H1 (cell line): ENCODE measurements around the gene CLRN1. TPM values are rescaled to one million over a fixed set of nuclear protein-coding genes. Genes with fewer than 3 reads are reported as not detected.

Experiments used
- CTCF ChIA-PET: fragments of 300-600 bp; sonication (Branson Sonifier 250); formaldehyde crosslinking; loops from one replicate; lab custom pipeline; 2021; ENCODE audit not compliant: partially characterized antibody; lab: Charles Lee
- POLR2A ChIA-PET: fragments of 300-600 bp; sonication (Branson Sonifier 250); formaldehyde crosslinking; loops from one replicate; lab custom pipeline; 2021; ENCODE audit warnings: inconsistent platforms; ENCODE audit not compliant: partially characterized antibody; lab: Charles Lee
- DNase-seq, 2 experiments: peaks; one replicate each; pipeline versions ENCODE4 v3.0.0 to v3.0.0-alpha.2; 2010 to 2022; ENCODE audit warnings: low spot score in 2 of 2, low read depth in 1 of 2, mixed read lengths in 1 of 2
- FAIRE-seq: peaks from 2 replicates; lab custom pipeline; 2011; peaks lifted over from hg19 to GRCh38; lab: Jason Lieb, UNC
- H2AFZ ChIP-seq: 2 replicates; pipeline ENCODE4 v1.8.1; 2012; ENCODE audit warnings: low read length, inconsistent platforms
- H2AK5ac ChIP-seq: 2 replicates; pipeline ENCODE4 v1.6.1; 2013; ENCODE audit warnings: low read depth, low read length
- H2BK120ac ChIP-seq: replicated peaks from 2 replicates; pipeline ENCODE3; 2013; ENCODE audit warnings: low read depth, low read length, inconsistent platforms
- H2BK12ac ChIP-seq: 2 replicates; pipeline ENCODE4 v1.6.1; 2013; ENCODE audit warnings: low read depth, low read length
- H2BK15ac ChIP-seq: 2 replicates; pipeline ENCODE4 v1.6.1; 2013; ENCODE audit warnings: low read length
- H2BK20ac ChIP-seq: 2 replicates; pipeline ENCODE4 v1.6.1; 2013; ENCODE audit warnings: low read length
- H2BK5ac ChIP-seq: 2 replicates; pipeline ENCODE4 v1.6.1; 2013; ENCODE audit warnings: low read depth, low read length
- H3K14ac ChIP-seq: 2 replicates; pipeline ENCODE4 v1.6.1; 2013; ENCODE audit warnings: inconsistent platforms; ENCODE audit not compliant: insufficient read length
- H3K18ac ChIP-seq: 2 replicates; pipeline ENCODE4 v1.6.1; 2013; ENCODE audit warnings: low read length; ENCODE audit errors: extremely low read depth
- H3K23ac ChIP-seq: 2 replicates; pipeline ENCODE4 v1.6.1; 2013; ENCODE audit warnings: inconsistent platforms; ENCODE audit not compliant: insufficient read length
- H3K23me2 ChIP-seq: 2 replicates; pipeline ENCODE4 v1.6.1; 2013; ENCODE audit warnings: low read depth, low read length
- H3K27ac ChIP-seq: 2 replicates; pipeline ENCODE4 v1.6.1; 2011; ENCODE audit warnings: low read depth, low read length, inconsistent platforms
- H3K27me3 ChIP-seq, 4 experiments: replicated peaks in 1 of 4; 1 replicate in 1 of 4; 2 replicates in 3 of 4; pipeline versions ENCODE4 v1.6.1 to v1.8.1; 2011 to 2013; ENCODE audit warnings: low read length in 3 of 4, mild to moderate bottlenecking in 3 of 4, inconsistent platforms in 2 of 4, mixed read lengths in 2 of 4, moderate library complexity in 1 of 4; ENCODE audit not compliant: control insufficient read depth in 3 of 4, insufficient read depth in 3 of 4; ENCODE audit errors: extremely low read depth in 1 of 4
- H3K36me3 ChIP-seq, 4 experiments: 2 replicates each; pipeline versions ENCODE4 v1.6.1 to v1.8.1; 2011 to 2013; ENCODE audit warnings: mild to moderate bottlenecking in 4 of 4, low read length in 3 of 4, moderate library complexity in 2 of 4, control low read depth in 1 of 4, inconsistent platforms in 1 of 4; ENCODE audit not compliant: insufficient read depth in 4 of 4, control insufficient read depth in 2 of 4
- H3K4ac ChIP-seq: replicated peaks from 2 replicates; pipeline ENCODE3; 2013; ENCODE audit warnings: low read length, low read depth, mixed read lengths, inconsistent platforms; ENCODE audit not compliant: insufficient read length
- H3K4me1 ChIP-seq, 4 experiments: replicated peaks in 1 of 4; 1 replicate in 1 of 4; 2 replicates in 3 of 4; pipeline versions ENCODE4 v1.6.1 to v1.8.1; 2011 to 2013; ENCODE audit warnings: low read length in 3 of 4, inconsistent platforms in 2 of 4, mixed read lengths in 1 of 4; ENCODE audit not compliant: insufficient read depth in 4 of 4, control insufficient read depth in 3 of 4
- H3K4me2 ChIP-seq, 2 experiments: 2 replicates each; pipeline versions ENCODE4 v1.6.1 to v1.8.1; 2011 to 2013; ENCODE audit warnings: low read depth in 2 of 2, low read length in 2 of 2, control low read depth in 1 of 2, inconsistent platforms in 1 of 2, mild to moderate bottlenecking in 1 of 2; ENCODE audit not compliant: insufficient read depth in 1 of 2
- H3K4me3 ChIP-seq, 4 experiments: fragments of 200-600, 300-600 bp in 1 of 4; sonication (generic), shearing (Covaris generic), sonication (Bioruptor Twin) in 1 of 4; 2 replicates each; pipeline versions ENCODE4 v1.5.1 to v1.8.1; 2011 to 2016; ENCODE audit warnings: low read length in 4 of 4, low read depth in 3 of 4, control low read depth in 2 of 4, inconsistent platforms in 2 of 4, mild to moderate bottlenecking in 2 of 4, mixed read lengths in 1 of 4, moderate library complexity in 1 of 4; ENCODE audit not compliant: insufficient read depth in 2 of 4; ENCODE audit errors: extremely low read depth in 1 of 4
- H3K56ac ChIP-seq: replicated peaks from 2 replicates; pipeline ENCODE3; 2013; ENCODE audit warnings: low read depth, mild to moderate bottlenecking, mixed read lengths, low read length, inconsistent platforms; ENCODE audit not compliant: insufficient read length
- H3K79me1 ChIP-seq: 2 replicates; pipeline ENCODE4 v1.6.1; 2013; ENCODE audit warnings: low read depth, low read length, control low read depth
- H3K79me2 ChIP-seq, 2 experiments: 2 replicates each; pipeline versions ENCODE4 v1.6.1 to v1.8.1; 2012 to 2013; ENCODE audit warnings: low read length in 2 of 2, mild to moderate bottlenecking in 2 of 2, inconsistent platforms in 1 of 2; ENCODE audit not compliant: insufficient read depth in 2 of 2, control insufficient read depth in 1 of 2
- H3K9ac ChIP-seq, 4 experiments: replicated peaks in 1 of 4; 1 replicate in 1 of 4; 2 replicates in 3 of 4; pipeline versions ENCODE4 v1.6.1 to v1.8.1; 2011 to 2013; ENCODE audit warnings: low read depth in 3 of 4, low read length in 3 of 4, control low read depth in 2 of 4, mild to moderate bottlenecking in 2 of 4, moderate library complexity in 2 of 4, inconsistent platforms in 1 of 4; ENCODE audit errors: extremely low read depth in 1 of 4
- H3K9me3 ChIP-seq, 2 experiments: 2 replicates each; pipeline versions ENCODE4 v1.6.1 to v1.8.1; 2012 to 2013; ENCODE audit warnings: mild to moderate bottlenecking in 2 of 2, moderate library complexity in 2 of 2, control low read depth in 1 of 2, inconsistent platforms in 1 of 2, low read depth in 1 of 2, low read length in 1 of 2, mixed read lengths in 1 of 2; ENCODE audit not compliant: insufficient read depth in 2 of 2
- H4K20me1 ChIP-seq, 2 experiments: replicated peaks in 1 of 2; 2 replicates each; pipeline versions ENCODE3 to v1.8.1; 2011 to 2013; ENCODE audit warnings: inconsistent platforms in 2 of 2, low read length in 2 of 2, mild to moderate bottlenecking in 1 of 2; ENCODE audit not compliant: insufficient read depth in 2 of 2, control insufficient read depth in 1 of 2
- H4K5ac ChIP-seq: 2 replicates; pipeline ENCODE4 v1.6.1; 2013; ENCODE audit warnings: low read length, low read depth, mixed read lengths, inconsistent platforms; ENCODE audit not compliant: insufficient read length
- H4K8ac ChIP-seq: 2 replicates; pipeline ENCODE4 v1.8.0; 2013; ENCODE audit warnings: mild to moderate bottlenecking, moderate library complexity, low read length, inconsistent platforms; ENCODE audit not compliant: insufficient read depth; ENCODE audit errors: extremely low read depth
- H4K91ac ChIP-seq: replicated peaks from 2 replicates; pipeline ENCODE3; 2013; ENCODE audit warnings: low read length, mixed read lengths, inconsistent platforms; ENCODE audit not compliant: insufficient read length
- GTF2F1 ChIP-seq: IDR thresholded peaks from 2 replicates; pipeline ENCODE4 v1.6.1; 2012; ENCODE audit warnings: low read depth, low read length, improper control_type of control experiment, borderline replicate concordance
- KDM4A ChIP-seq: IDR thresholded peaks from one replicate; pipeline ENCODE4 v1.7.1; 2012; ENCODE audit warnings: low read depth, mild to moderate bottlenecking, moderate library complexity, low read length, inconsistent platforms; ENCODE audit not compliant: severe bottlenecking
- MAFK ChIP-seq: IDR thresholded peaks from 2 replicates; pipeline ENCODE4 v1.6.1; 2012; ENCODE audit warnings: low read depth, mild to moderate bottlenecking, improper control_type of control experiment, low read length
- NRF1 ChIP-seq: IDR thresholded peaks from 2 replicates; pipeline ENCODE4 v1.6.1; 2011; ENCODE audit warnings: mild to moderate bottlenecking, low read depth, low read length, improper control_type of control experiment
- POLR2A ChIP-seq, 2 experiments: IDR thresholded peaks; 1 replicate in 1 of 2; 2 replicates in 1 of 2; pipeline ENCODE4 v1.6.1; 2011; ENCODE audit warnings: low read depth in 2 of 2, low read length in 2 of 2, mild to moderate bottlenecking in 2 of 2; ENCODE audit errors: control extremely low read depth in 1 of 2
- RNF2 ChIP-seq: fragments of 200-900, 300-1000 bp; sonication (generic); IDR thresholded peaks from 2 replicates; pipeline ENCODE4 v1.7.1; 2016; ENCODE audit warnings: borderline replicate concordance, low read depth, mild to moderate bottlenecking, antibody characterized with exemption, low read length; ENCODE audit not compliant: poor library complexity, severe bottlenecking; ENCODE audit errors: missing control alignments
- TBP ChIP-seq: IDR thresholded peaks from 2 replicates; pipeline ENCODE4 v1.6.1; 2011; ENCODE audit warnings: low read depth, low read length, improper control_type of control experiment
- WGBS, 2 experiments: shearing (Covaris generic) in 1 of 2; methylation state at CpG; one replicate each; pipeline versions ENCODE4 v1.1.6 to v1.1.7; 2013 to 2015; ENCODE audit warnings: low lambda C conversion rate in 2 of 2, mixed read lengths in 2 of 2, inconsistent platforms in 1 of 2, low coverage in 1 of 2, missing lambda C conversion rate in 1 of 2; ENCODE audit not compliant: insufficient replicate concordance in 2 of 2, insufficient coverage in 1 of 2, insufficient read length in 1 of 2; ENCODE audit errors: extremely low coverage in 1 of 2, missing lambda C conversion rate in 1 of 2; 5-methylcytosine and 5-hydroxymethylcytosine counted together
- polyA plus RNA-seq, 7 experiments: library from polyadenylated mRNA; depleted of rRNA in 3 of 7; stranded (reverse) in 5 of 7; unstranded in 2 of 7; fragments of >200 nt in 5 of 7; fragments of 200-250 nt in 2 of 7; gene quantifications; 1 replicate in 5 of 7; 2 replicates in 1 of 7; 4 replicates in 1 of 7; pipeline versions ENCODE4 v1.2.1 to v1.2.3, GENCODE V29; 2011 to 2013; ENCODE audit warnings: missing spikeins in 2 of 7, mixed read lengths in 2 of 7
- total RNA-seq: library from RNA; stranded (reverse); fragmentation: NEBNext Ultra II Directional; extraction: Animal tissue kit (Norgen Biotek cat#: 25700); gene quantifications from 2 replicates; pipeline ENCODE4 v1.2.1, GENCODE V29; 2021

The CLRN1 gene
- total and polyA plus RNA-seq, 2 of the 8 experiments (the other 6 are each of a cell fraction or from before 2014, with no cell fraction given) = 0.20 to 0.35 TPM

GRCh38 chr3:150930839-150931238 is 41.7 kb downstream of the CLRN1 start:
- Histone ChIP-seq H2BK12ac (no peak overlapping the region), H3K9ac (no peak overlapping the region), H3K79me1 (no peaks in the 10 kb centered on the region), H3K23me2 (no peaks in the 10 kb centered on the region; the same call in 1 of the 2 replicates), H4K5ac (no peak overlapping the region), H2AK5ac (no peak overlapping the region), H3K4ac (no peak overlapping the region), H4K8ac (no peak overlapping the region), H3K27ac (no peak overlapping the region), H4K91ac (no peak overlapping the region), H3K14ac (no peak overlapping the region), H3K27me3 (no peaks in the 10 kb centered on the region), H3K56ac (no peak overlapping the region), H4K20me1 (no peaks in the 10 kb centered on the region), H2BK15ac (no peak overlapping the region), H3K18ac (no peak overlapping the region), H3K4me2 (no peak overlapping the region), H2BK5ac (no peak overlapping the region), H2AFZ (no peak overlapping the region), H2BK20ac (no peak overlapping the region), H2BK120ac (no peak overlapping the region), H3K9me3 (no peaks in the 10 kb centered on the region), H3K4me1 (peaks cover 0 to 2% (median 0%) of the 10 kb centered on the region in 4 experiments; a peak in 1 of 7 replicates), H3K4me3 (no peak overlapping the region), H3K36me3 (no peaks in the 10 kb centered on the region), H3K23ac (no peak overlapping the region), H3K79me2 (no peaks in the 10 kb centered on the region)
- CTCF ChIA-PET = interaction anchor here (0.5 to 2.5 kb wide), 7 partner anchors 11 to 260 kb away, joined by 3 to 11 read pairs (median 3); partner anchors contain the start of gene MED12L
- POLR2A ChIA-PET = no interaction called here
- no peak for FAIRE-seq
- no peak for TF ChIP-seq MAFK
- no peak for TF ChIP-seq GTF2F1
- no peak for TF ChIP-seq NRF1
- no peak for TF ChIP-seq POLR2A (IDR thresholded peaks at IDR 0.05; ENCODE audit: control extremely low read depth in 1 of 2, low read depth in 2 of 2, low read length in 2 of 2)
- TF ChIP-seq KDM4A = no peak
- TF ChIP-seq RNF2 = no peak
- no peak for TF ChIP-seq TBP
- WGBS, 2 experiments = 50% methylated on average over 3 of the region's 3 CpGs; no CpG with 5 or more reads in 1 of the 2 experiments
- DNase-seq = no peak
